ENCODE results near the gene BSPRY.

Gene BSPRY

GRCh38 chr9:113309204-113309813, 40.0 kb upstream of the BSPRY start:
- H3K27ac ChIP-seq (replicated peaks) = no peak overlapping the region
- H3K27me3 ChIP-seq (ENCODE audit: insufficient read depth, poor library complexity, severe bottlenecking) = no peaks in the 10 kb centered on the region
- TF ChIP-seq CTCF (IDR thresholded peaks at IDR 0.05; ENCODE audit: insufficient read depth, low read length) = peak; percentile 59
- TF ChIP-seq SPI1 (IDR thresholded peaks at IDR 0.05; ENCODE audit: borderline replicate concordance, low read depth) = no peak
- TF ChIP-seq REST (IDR thresholded peaks at IDR 0.05; ENCODE audit: insufficient replicate concordance, low read depth) = no peak
- TF ChIP-seq GABPA (IDR thresholded peaks at IDR 0.05; ENCODE audit: low read depth) = no peak
- TF ChIP-seq POLR2AphosphoS5 (IDR thresholded peaks at IDR 0.05; ENCODE audit: low read depth) = no peak
- no peak overlapping the region for H3K4me3 ChIP-seq (replicated peaks; ENCODE audit: insufficient read depth, low read length)
- DNase-seq (ENCODE audit: low read depth in 1 of 2, low spot score in 1 of 2) = peak in 1 of 2 experiments; percentile 45

GRCh38 chr9:113310538-113310937, 38.8 kb upstream of the BSPRY start:
- TF ChIP-seq CTCF (IDR thresholded peaks at IDR 0.05; ENCODE audit: insufficient read depth, low read length) (no peak), POLR2AphosphoS5 (IDR thresholded peaks at IDR 0.05; ENCODE audit: low read depth) (no peak), REST (IDR thresholded peaks at IDR 0.05; ENCODE audit: insufficient replicate concordance, low read depth) (no peak), SPI1 (IDR thresholded peaks at IDR 0.05; ENCODE audit: borderline replicate concordance, low read depth) (no peak), GABPA (IDR thresholded peaks at IDR 0.05; ENCODE audit: low read depth) (no peak)
- H3K27me3 ChIP-seq (ENCODE audit: insufficient read depth, poor library complexity, severe bottlenecking) = no peaks in the 10 kb centered on the region
- no peak for DNase-seq (ENCODE audit: low read depth in 1 of 2, low spot score in 1 of 2)
- H3K4me3 ChIP-seq (replicated peaks; ENCODE audit: insufficient read depth, low read length) = no peak overlapping the region
- no peak overlapping the region for H3K27ac ChIP-seq (replicated peaks)

GRCh38 chr9:113311961-113312360, 37.4 kb upstream of the BSPRY start:
- H3K4me3 ChIP-seq (replicated peaks; ENCODE audit: insufficient read depth, low read length) = no peak overlapping the region
- no peak for TF ChIP-seq CTCF (IDR thresholded peaks at IDR 0.05; ENCODE audit: insufficient read depth, low read length)
- TF ChIP-seq POLR2AphosphoS5 (IDR thresholded peaks at IDR 0.05; ENCODE audit: low read depth) = no peak
- TF ChIP-seq SPI1 (IDR thresholded peaks at IDR 0.05; ENCODE audit: borderline replicate concordance, low read depth) = no peak
- no peak for TF ChIP-seq REST (IDR thresholded peaks at IDR 0.05; ENCODE audit: insufficient replicate concordance, low read depth)
- TF ChIP-seq GABPA (IDR thresholded peaks at IDR 0.05; ENCODE audit: low read depth) = no peak
- H3K27ac ChIP-seq (replicated peaks) = no peak overlapping the region
- no peaks in the 10 kb centered on the region for H3K27me3 ChIP-seq (ENCODE audit: insufficient read depth, poor library complexity, severe bottlenecking)
- DNase-seq (ENCODE audit: low read depth in 1 of 2, low spot score in 1 of 2) = no peak

All from HL-60 (cell line).